PC-3 (cell line): ENCODE measurements around the gene TRIP11. TPM values are rescaled to one million over a fixed set of nuclear protein-coding genes. Genes with fewer than 3 reads are reported as not detected.

Source experiments
- ATAC-seq: fragments of 200-7000 bp; cut with Tn5 transposase; 2 replicates; pipeline ENCODE4 v1.9.1; 2020; ENCODE audit warnings: mild to moderate bottlenecking, moderate library complexity
- BruUV-seq: library from RNA; stranded (reverse); fragments of 400-500 nt; replicated peaks from 2 replicates; lab custom pipeline; 2021; lab: Mats Ljungman, UMichigan
- CTCF ChIA-PET: fragments of 300-600 bp; sonication (Branson Sonifier 250); formaldehyde crosslinking; loops from one replicate; lab custom pipeline; 2022; ENCODE audit warnings: antibody characterized with exemption; lab: Charles Lee
- POLR2A ChIA-PET: fragments of 300-600 bp; sonication (Branson Sonifier 250); formaldehyde crosslinking; loops from one replicate; lab custom pipeline; 2022; ENCODE audit warnings: antibody characterized with exemption; ENCODE audit not compliant: unreplicated experiment; lab: Charles Lee
- DNase-seq: peaks from one replicate; pipeline ENCODE4 v3.0.0-alpha.2; 2015
- H2AFZ ChIP-seq: fragments of 300-600 bp; sonication (generic); 2 replicates; pipeline ENCODE4 v1.6.0; 2016; ENCODE audit warnings: antibody characterized with exemption, low read length
- H3F3A ChIP-seq: fragments of 300-600 bp; sonication (generic); one replicate; pipeline ENCODE4 v1.6.0; 2017; ENCODE audit warnings: antibody characterized with exemption, low read length, control low read depth, mild to moderate bottlenecking; ENCODE audit not compliant: unreplicated experiment
- H3K27ac ChIP-seq: fragments of 300-600 bp; sonication (generic); 2 replicates; pipeline ENCODE4 v1.5.1; 2016; ENCODE audit warnings: mild to moderate bottlenecking, low read length
- H3K27me3 ChIP-seq: fragments of 300-600 bp; sonication (generic); 2 replicates; pipeline ENCODE4 v1.6.1; 2016; ENCODE audit warnings: low read length, mixed read lengths
- H3K36me3 ChIP-seq: fragments of 300-600 bp; sonication (generic); 2 replicates; pipeline ENCODE4 v1.6.1; 2016; ENCODE audit warnings: low read depth, mixed run types, low read length, mixed read lengths
- H3K4me1 ChIP-seq: fragments of 300-600 bp; sonication (generic); 2 replicates; pipeline ENCODE4 v1.5.1; 2016; ENCODE audit warnings: low read length; ENCODE audit not compliant: insufficient read depth
- H3K4me2 ChIP-seq: fragments of 300-600 bp; sonication (generic); 2 replicates; pipeline ENCODE4 v1.6.0; 2016; ENCODE audit warnings: low read length
- H3K4me3 ChIP-seq: fragments of 300-600 bp; sonication (generic); 2 replicates; pipeline ENCODE4 v1.5.1; 2016; ENCODE audit warnings: mild to moderate bottlenecking, low read length, mixed read lengths
- H3K79me2 ChIP-seq: fragments of 300-600 bp; sonication (generic); 2 replicates; pipeline ENCODE4 v1.6.1; 2017; ENCODE audit warnings: low read length, mixed read lengths
- H3K9ac ChIP-seq: fragments of 300-600 bp; sonication (generic); 2 replicates; pipeline ENCODE4 v1.6.0; 2016; ENCODE audit warnings: mild to moderate bottlenecking, low read length
- H3K9me2 ChIP-seq: fragments of 300-600 bp; sonication (generic); replicated peaks from 2 replicates; pipeline ENCODE4 v1.6.1; 2016; ENCODE audit warnings: mixed run types, low read length, mixed read lengths
- H3K9me3 ChIP-seq: fragments of 300-600 bp; sonication (generic); 2 replicates; pipeline ENCODE4 v1.6.1; 2016; ENCODE audit warnings: low read length, mixed read lengths
- H4K20me1 ChIP-seq: fragments of 300-600 bp; sonication (generic); 2 replicates; pipeline ENCODE4 v1.6.1; 2016; ENCODE audit warnings: low read length, mixed read lengths
- EZH2 ChIP-seq: fragments of 300-600 bp; sonication (generic); IDR thresholded peaks from one replicate; pipeline ENCODE4 v1.6.1; 2017; ENCODE audit warnings: antibody characterized with exemption, mild to moderate bottlenecking, low read length; ENCODE audit not compliant: unreplicated experiment
- EZH2phosphoT487 ChIP-seq: fragments of 300-600 bp; sonication (generic); IDR thresholded peaks from 2 replicates; pipeline ENCODE4 v1.6.1; 2018; ENCODE audit warnings: mild to moderate bottlenecking, antibody characterized with exemption, low read length, borderline replicate concordance
- intact Hi-C: fragments of 100-400 bp; cut with micrococcal nuclease; formaldehyde crosslinking; loops from 2 replicates; pipeline ENCODE4 v1.9.0; 2023
- total RNA-seq: library from RNA; depleted of rRNA; stranded (reverse); fragments of >200 nt; gene quantifications from 2 replicates; pipeline ENCODE4 v1.2.3, GENCODE V29; 2014
- TF ChIP-seq, protein P1 (sequence below): fragments of 300-600 bp; sonication (generic); conservative IDR thresholded peaks from 2 replicates; pipeline ENCODE4 v1.5.1; 2017; ENCODE audit warnings: antibody characterized with exemption, low read depth, mild to moderate bottlenecking, low read length

The TRIP11 gene
- total RNA-seq, 1 experiment from 2014 or later = 14.3 TPM

DNA sequence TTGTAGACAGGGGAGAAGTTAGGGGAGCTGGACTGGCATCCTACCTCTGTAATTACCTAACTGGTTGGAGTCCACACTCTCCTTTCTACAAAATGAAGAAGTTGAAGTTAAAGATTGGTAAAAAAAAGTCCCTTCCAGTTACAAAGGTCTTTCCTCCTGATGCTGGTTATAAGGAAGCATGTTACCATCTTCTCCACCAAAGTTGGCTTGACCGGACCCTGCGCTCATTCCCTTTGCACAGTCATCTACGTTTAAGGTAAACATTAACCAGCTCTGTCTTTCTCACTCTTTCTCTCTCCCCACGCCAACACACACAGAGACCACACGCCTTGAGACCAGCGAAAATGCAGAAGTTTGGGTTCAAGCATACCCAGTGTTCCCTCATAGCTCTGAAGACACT, 104.3 kb downstream of the TRIP11 start:
- H3K9me2 ChIP-seq = no peaks in the 10 kb centered on the region
- no TSS peak for BruUV-seq
- DNase-seq (no peak), ATAC-seq (no peak)
- no peak overlapping the region for H2AFZ ChIP-seq
- no peaks in the 10 kb centered on the region for H3F3A ChIP-seq
- H4K20me1 ChIP-seq = no peaks in the 10 kb centered on the region
- intact Hi-C loops = no loop called here
- POLR2A ChIA-PET = no interaction called here
- H3K36me3 ChIP-seq = no peaks in the 10 kb centered on the region
- no peak overlapping the region for H3K9ac ChIP-seq
- H3K27me3 ChIP-seq = peaks cover 6% of the 10 kb centered on the region; the same call in 1 of the 2 replicates
- H3K4me1 ChIP-seq = no peaks in the 10 kb centered on the region
- H3K79me2 ChIP-seq = no peaks in the 10 kb centered on the region
- H3K4me2 ChIP-seq = no peak overlapping the region
- H3K27ac ChIP-seq = no peak overlapping the region
- CTCF ChIA-PET = no interaction called here
- H3K9me3 ChIP-seq = no peaks in the 10 kb centered on the region
- TF ChIP-seq EZH2phosphoT487 = no peak
- TF ChIP-seq, protein P1, sequence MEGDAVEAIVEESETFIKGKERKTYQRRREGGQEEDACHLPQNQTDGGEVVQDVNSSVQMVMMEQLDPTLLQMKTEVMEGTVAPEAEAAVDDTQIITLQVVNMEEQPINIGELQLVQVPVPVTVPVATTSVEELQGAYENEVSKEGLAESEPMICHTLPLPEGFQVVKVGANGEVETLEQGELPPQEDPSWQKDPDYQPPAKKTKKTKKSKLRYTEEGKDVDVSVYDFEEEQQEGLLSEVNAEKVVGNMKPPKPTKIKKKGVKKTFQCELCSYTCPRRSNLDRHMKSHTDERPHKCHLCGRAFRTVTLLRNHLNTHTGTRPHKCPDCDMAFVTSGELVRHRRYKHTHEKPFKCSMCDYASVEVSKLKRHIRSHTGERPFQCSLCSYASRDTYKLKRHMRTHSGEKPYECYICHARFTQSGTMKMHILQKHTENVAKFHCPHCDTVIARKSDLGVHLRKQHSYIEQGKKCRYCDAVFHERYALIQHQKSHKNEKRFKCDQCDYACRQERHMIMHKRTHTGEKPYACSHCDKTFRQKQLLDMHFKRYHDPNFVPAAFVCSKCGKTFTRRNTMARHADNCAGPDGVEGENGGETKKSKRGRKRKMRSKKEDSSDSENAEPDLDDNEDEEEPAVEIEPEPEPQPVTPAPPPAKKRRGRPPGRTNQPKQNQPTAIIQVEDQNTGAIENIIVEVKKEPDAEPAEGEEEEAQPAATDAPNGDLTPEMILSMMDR = no peak
- TF ChIP-seq EZH2 = no peak
- H3K4me3 ChIP-seq = no peak overlapping the region

DNA sequence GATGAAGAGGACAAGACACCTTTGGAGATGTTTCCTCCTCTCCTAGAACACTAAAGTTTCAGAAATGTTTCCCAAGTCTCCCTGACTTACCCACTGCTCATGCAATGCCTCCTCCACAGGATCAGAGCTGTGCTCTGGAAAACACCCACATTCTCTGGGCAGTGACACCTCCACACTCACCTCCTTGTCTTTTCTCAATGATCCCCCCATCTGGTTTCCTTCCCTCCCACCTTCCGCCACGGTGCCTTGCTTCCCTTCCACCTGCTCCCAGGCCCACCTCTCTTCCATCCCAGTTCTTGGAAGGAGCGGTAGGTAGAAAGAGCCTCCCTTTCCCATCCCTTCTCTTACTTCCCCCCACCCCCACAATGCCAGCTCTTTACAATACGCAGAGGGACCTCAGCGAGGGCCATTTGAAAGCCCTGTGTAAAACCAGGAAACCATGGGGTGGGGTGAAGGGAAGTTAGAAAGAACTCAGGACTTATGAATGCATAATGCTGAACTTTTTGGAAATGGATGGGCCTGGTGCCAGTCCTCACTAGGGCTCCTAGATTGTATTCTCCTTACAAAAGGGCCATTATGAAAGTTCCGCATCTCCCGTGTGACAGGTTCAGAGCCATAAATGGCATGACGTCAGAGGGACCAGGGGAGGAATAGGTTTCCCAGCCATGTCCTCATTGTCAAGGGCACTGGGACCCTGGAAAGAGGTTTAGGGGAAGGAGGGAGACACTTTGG, 105.1 kb downstream of the TRIP11 start:
- TF ChIP-seq, protein P1 = no peak
- TF ChIP-seq EZH2phosphoT487 (no peak), EZH2 (no peak)
- H3K36me3 ChIP-seq = no peaks in the 10 kb centered on the region
- BruUV-seq = no TSS peak
- POLR2A ChIA-PET = no interaction called here
- CTCF ChIA-PET = interaction anchor here (0.5 kb wide), 1 partner anchor 62 kb away, joined by 3 read pairs; no protein-coding TSS in a partner anchor
- H3K27ac ChIP-seq = no peak overlapping the region
- no peaks in the 10 kb centered on the region for H3K9me2 ChIP-seq
- H3K4me2 ChIP-seq = no peak overlapping the region
- no peaks in the 10 kb centered on the region for H3F3A ChIP-seq
- H3K9me3 ChIP-seq = no peaks in the 10 kb centered on the region
- no peak overlapping the region for H2AFZ ChIP-seq
- no peaks in the 10 kb centered on the region for H3K79me2 ChIP-seq
- H3K4me1 ChIP-seq = no peaks in the 10 kb centered on the region
- intact Hi-C loops = no loop called here
- no peak overlapping the region for H3K9ac ChIP-seq
- no peaks in the 10 kb centered on the region for H4K20me1 ChIP-seq
- ATAC-seq = no peak
- no peak for DNase-seq
- H3K4me3 ChIP-seq = no peak overlapping the region
- H3K27me3 ChIP-seq = peaks cover 6% of the 10 kb centered on the region; the same call in 1 of the 2 replicates

DNA sequence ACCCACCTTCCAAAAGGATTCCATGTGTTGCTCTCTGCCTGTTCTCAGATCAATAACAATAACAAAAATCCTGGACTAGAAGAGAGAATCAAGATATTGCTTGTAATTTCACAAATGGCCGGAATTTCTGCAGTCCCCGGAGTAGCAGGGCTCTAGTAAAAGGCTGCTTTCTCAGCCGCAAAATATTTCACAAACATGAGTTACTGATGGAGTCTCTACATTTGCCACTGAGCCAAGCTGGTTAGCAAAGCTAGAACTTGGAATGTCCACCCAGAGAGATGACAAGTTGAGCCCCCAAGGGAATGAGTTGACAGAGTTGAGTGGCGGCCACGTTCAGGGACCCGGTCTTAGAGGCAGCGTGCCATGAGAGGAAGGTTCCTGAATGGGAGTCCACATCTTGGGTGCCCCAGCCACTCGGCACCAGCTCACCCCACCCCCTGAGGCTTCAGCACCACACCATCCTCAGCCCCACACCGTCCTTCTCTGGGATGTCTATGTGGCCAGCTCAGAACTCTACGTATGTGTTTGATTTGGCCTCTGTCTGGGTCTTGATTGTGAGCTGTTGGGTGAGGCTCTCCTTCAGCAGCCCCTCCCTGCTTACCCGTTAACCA, 108.3 kb downstream of the TRIP11 start:
- Histone ChIP-seq H3K36me3 (no peaks in the 10 kb centered on the region), H3K79me2 (no peaks in the 10 kb centered on the region), H3F3A (no peaks in the 10 kb centered on the region), H3K4me3 (no peak overlapping the region), H4K20me1 (no peaks in the 10 kb centered on the region), H3K4me1 (no peaks in the 10 kb centered on the region), H3K9ac (no peak overlapping the region), H3K9me3 (no peaks in the 10 kb centered on the region), H3K27me3 (peaks cover 6% of the 10 kb centered on the region; the same call in 1 of the 2 replicates), H3K4me2 (no peak overlapping the region), H2AFZ (no peak overlapping the region), H3K27ac (no peak overlapping the region), H3K9me2 (no peaks in the 10 kb centered on the region)
- CTCF ChIA-PET = no interaction called here
- no TSS peak for BruUV-seq
- ATAC-seq (no peak), DNase-seq (no peak)
- TF ChIP-seq EZH2phosphoT487 = no peak
- no peak for TF ChIP-seq EZH2
- TF ChIP-seq, protein P1 = no peak
- intact Hi-C loops = no loop called here
- POLR2A ChIA-PET = no interaction called here
